H1 (cell line): Measurements from ENCODE around the gene TBC1D25. TPM values are rescaled to one million over a fixed set of nuclear protein-coding genes. Genes with fewer than 3 reads are reported as not detected.

Experiments
- CTCF ChIA-PET: fragments of 300-600 bp; sonication (Branson Sonifier 250); formaldehyde crosslinking; loops from one replicate; lab custom pipeline; 2021; ENCODE audit not compliant: partially characterized antibody; lab: Charles Lee
- POLR2A ChIA-PET: fragments of 300-600 bp; sonication (Branson Sonifier 250); formaldehyde crosslinking; loops from one replicate; lab custom pipeline; 2021; ENCODE audit warnings: inconsistent platforms; ENCODE audit not compliant: partially characterized antibody; lab: Charles Lee
- DNase-seq, 2 experiments: peaks; one replicate each; pipeline versions ENCODE4 v3.0.0 to v3.0.0-alpha.2; 2010 to 2022; ENCODE audit warnings: low spot score in 2 of 2, low read depth in 1 of 2, mixed read lengths in 1 of 2
- FAIRE-seq: peaks from 2 replicates; lab custom pipeline; 2011; peaks lifted over from hg19 to GRCh38; lab: Jason Lieb, UNC
- H2AFZ ChIP-seq: 2 replicates; pipeline ENCODE4 v1.8.1; 2012; ENCODE audit warnings: low read length, inconsistent platforms
- H2AK5ac ChIP-seq: 2 replicates; pipeline ENCODE4 v1.6.1; 2013; ENCODE audit warnings: low read depth, low read length
- H2BK120ac ChIP-seq: replicated peaks from 2 replicates; pipeline ENCODE3; 2013; ENCODE audit warnings: low read depth, low read length, inconsistent platforms
- H2BK12ac ChIP-seq: 2 replicates; pipeline ENCODE4 v1.6.1; 2013; ENCODE audit warnings: low read depth, low read length
- H2BK15ac ChIP-seq: 2 replicates; pipeline ENCODE4 v1.6.1; 2013; ENCODE audit warnings: low read length
- H2BK20ac ChIP-seq: 2 replicates; pipeline ENCODE4 v1.6.1; 2013; ENCODE audit warnings: low read length
- H2BK5ac ChIP-seq: 2 replicates; pipeline ENCODE4 v1.6.1; 2013; ENCODE audit warnings: low read depth, low read length
- H3K14ac ChIP-seq: 2 replicates; pipeline ENCODE4 v1.6.1; 2013; ENCODE audit warnings: inconsistent platforms; ENCODE audit not compliant: insufficient read length
- H3K18ac ChIP-seq: 2 replicates; pipeline ENCODE4 v1.6.1; 2013; ENCODE audit warnings: low read length; ENCODE audit errors: extremely low read depth
- H3K23ac ChIP-seq: 2 replicates; pipeline ENCODE4 v1.6.1; 2013; ENCODE audit warnings: inconsistent platforms; ENCODE audit not compliant: insufficient read length
- H3K23me2 ChIP-seq: 2 replicates; pipeline ENCODE4 v1.6.1; 2013; ENCODE audit warnings: low read depth, low read length
- H3K27ac ChIP-seq: 2 replicates; pipeline ENCODE4 v1.6.1; 2011; ENCODE audit warnings: low read depth, low read length, inconsistent platforms
- H3K27me3 ChIP-seq, 4 experiments: replicated peaks in 1 of 4; 1 replicate in 1 of 4; 2 replicates in 3 of 4; pipeline versions ENCODE4 v1.6.1 to v1.8.1; 2011 to 2013; ENCODE audit warnings: low read length in 3 of 4, mild to moderate bottlenecking in 3 of 4, inconsistent platforms in 2 of 4, mixed read lengths in 2 of 4, moderate library complexity in 1 of 4; ENCODE audit not compliant: control insufficient read depth in 3 of 4, insufficient read depth in 3 of 4; ENCODE audit errors: extremely low read depth in 1 of 4
- H3K36me3 ChIP-seq, 4 experiments: 2 replicates each; pipeline versions ENCODE4 v1.6.1 to v1.8.1; 2011 to 2013; ENCODE audit warnings: mild to moderate bottlenecking in 4 of 4, low read length in 3 of 4, moderate library complexity in 2 of 4, control low read depth in 1 of 4, inconsistent platforms in 1 of 4; ENCODE audit not compliant: insufficient read depth in 4 of 4, control insufficient read depth in 2 of 4
- H3K4ac ChIP-seq: replicated peaks from 2 replicates; pipeline ENCODE3; 2013; ENCODE audit warnings: low read length, low read depth, mixed read lengths, inconsistent platforms; ENCODE audit not compliant: insufficient read length
- H3K4me1 ChIP-seq, 4 experiments: replicated peaks in 1 of 4; 1 replicate in 1 of 4; 2 replicates in 3 of 4; pipeline versions ENCODE4 v1.6.1 to v1.8.1; 2011 to 2013; ENCODE audit warnings: low read length in 3 of 4, inconsistent platforms in 2 of 4, mixed read lengths in 1 of 4; ENCODE audit not compliant: insufficient read depth in 4 of 4, control insufficient read depth in 3 of 4
- H3K4me2 ChIP-seq, 2 experiments: 2 replicates each; pipeline versions ENCODE4 v1.6.1 to v1.8.1; 2011 to 2013; ENCODE audit warnings: low read depth in 2 of 2, low read length in 2 of 2, control low read depth in 1 of 2, inconsistent platforms in 1 of 2, mild to moderate bottlenecking in 1 of 2; ENCODE audit not compliant: insufficient read depth in 1 of 2
- H3K4me3 ChIP-seq, 4 experiments: fragments of 200-600, 300-600 bp in 1 of 4; sonication (generic), shearing (Covaris generic), sonication (Bioruptor Twin) in 1 of 4; 2 replicates each; pipeline versions ENCODE4 v1.5.1 to v1.8.1; 2011 to 2016; ENCODE audit warnings: low read length in 4 of 4, low read depth in 3 of 4, control low read depth in 2 of 4, inconsistent platforms in 2 of 4, mild to moderate bottlenecking in 2 of 4, mixed read lengths in 1 of 4, moderate library complexity in 1 of 4; ENCODE audit not compliant: insufficient read depth in 2 of 4; ENCODE audit errors: extremely low read depth in 1 of 4
- H3K56ac ChIP-seq: replicated peaks from 2 replicates; pipeline ENCODE3; 2013; ENCODE audit warnings: low read depth, mild to moderate bottlenecking, mixed read lengths, low read length, inconsistent platforms; ENCODE audit not compliant: insufficient read length
- H3K79me1 ChIP-seq: 2 replicates; pipeline ENCODE4 v1.6.1; 2013; ENCODE audit warnings: low read depth, low read length, control low read depth
- H3K79me2 ChIP-seq, 2 experiments: 2 replicates each; pipeline versions ENCODE4 v1.6.1 to v1.8.1; 2012 to 2013; ENCODE audit warnings: low read length in 2 of 2, mild to moderate bottlenecking in 2 of 2, inconsistent platforms in 1 of 2; ENCODE audit not compliant: insufficient read depth in 2 of 2, control insufficient read depth in 1 of 2
- H3K9ac ChIP-seq, 4 experiments: replicated peaks in 1 of 4; 1 replicate in 1 of 4; 2 replicates in 3 of 4; pipeline versions ENCODE4 v1.6.1 to v1.8.1; 2011 to 2013; ENCODE audit warnings: low read depth in 3 of 4, low read length in 3 of 4, control low read depth in 2 of 4, mild to moderate bottlenecking in 2 of 4, moderate library complexity in 2 of 4, inconsistent platforms in 1 of 4; ENCODE audit errors: extremely low read depth in 1 of 4
- H3K9me3 ChIP-seq, 2 experiments: 2 replicates each; pipeline versions ENCODE4 v1.6.1 to v1.8.1; 2012 to 2013; ENCODE audit warnings: mild to moderate bottlenecking in 2 of 2, moderate library complexity in 2 of 2, control low read depth in 1 of 2, inconsistent platforms in 1 of 2, low read depth in 1 of 2, low read length in 1 of 2, mixed read lengths in 1 of 2; ENCODE audit not compliant: insufficient read depth in 2 of 2
- H4K20me1 ChIP-seq, 2 experiments: replicated peaks in 1 of 2; 2 replicates each; pipeline versions ENCODE3 to v1.8.1; 2011 to 2013; ENCODE audit warnings: inconsistent platforms in 2 of 2, low read length in 2 of 2, mild to moderate bottlenecking in 1 of 2; ENCODE audit not compliant: insufficient read depth in 2 of 2, control insufficient read depth in 1 of 2
- H4K5ac ChIP-seq: 2 replicates; pipeline ENCODE4 v1.6.1; 2013; ENCODE audit warnings: low read length, low read depth, mixed read lengths, inconsistent platforms; ENCODE audit not compliant: insufficient read length
- H4K8ac ChIP-seq: 2 replicates; pipeline ENCODE4 v1.8.0; 2013; ENCODE audit warnings: mild to moderate bottlenecking, moderate library complexity, low read length, inconsistent platforms; ENCODE audit not compliant: insufficient read depth; ENCODE audit errors: extremely low read depth
- H4K91ac ChIP-seq: replicated peaks from 2 replicates; pipeline ENCODE3; 2013; ENCODE audit warnings: low read length, mixed read lengths, inconsistent platforms; ENCODE audit not compliant: insufficient read length
- CBX5 ChIP-seq: fragments of 300-800, 300-1000 bp; sonication (generic); IDR thresholded peaks from 2 replicates; pipeline ENCODE4 v1.7.1; 2016; ENCODE audit warnings: antibody characterized with exemption, low read length, low read depth
- GABPA ChIP-seq: IDR thresholded peaks from 2 replicates; pipeline ENCODE4 v1.6.1; 2011; ENCODE audit warnings: mild to moderate bottlenecking, low read length, moderate library complexity, borderline replicate concordance; ENCODE audit not compliant: insufficient read depth
- GTF2F1 ChIP-seq: IDR thresholded peaks from 2 replicates; pipeline ENCODE4 v1.6.1; 2012; ENCODE audit warnings: low read depth, low read length, improper control_type of control experiment, borderline replicate concordance
- JUN ChIP-seq: IDR thresholded peaks from 2 replicates; pipeline ENCODE4 v1.6.1; 2011; ENCODE audit warnings: low read depth, mild to moderate bottlenecking, improper control_type of control experiment, low read length
- NANOG ChIP-seq: IDR thresholded peaks from 2 replicates; pipeline ENCODE4 v1.6.1; 2011; ENCODE audit warnings: low read length, low read depth, mild to moderate bottlenecking, inconsistent platforms; ENCODE audit not compliant: insufficient read depth, poor library complexity, severe bottlenecking
- PHF8 ChIP-seq: fragments of 200-600 bp; sonication (generic); conservative IDR thresholded peaks from 2 replicates; pipeline ENCODE4 v1.7.1; 2012; ENCODE audit warnings: low read depth, mild to moderate bottlenecking, inconsistent platforms, low read length, moderate library complexity
- POLR2AphosphoS5 ChIP-seq: IDR thresholded peaks from 2 replicates; pipeline ENCODE4 v1.6.1; 2011; ENCODE audit warnings: low read depth, low read length
- RAD21 ChIP-seq, 2 experiments: IDR thresholded peaks in 1 of 2; conservative IDR thresholded peaks in 1 of 2; 2 replicates each; pipeline ENCODE4 v1.6.1; 2011; ENCODE audit warnings: low read depth in 2 of 2, low read length in 2 of 2, improper control_type of control experiment in 1 of 2, inconsistent platforms in 1 of 2, mild to moderate bottlenecking in 1 of 2, moderate library complexity in 1 of 2
- SAP30 ChIP-seq: fragments of 300-600 bp; sonication (generic); IDR thresholded peaks from 2 replicates; pipeline ENCODE4 v1.7.1; 2012; ENCODE audit warnings: low read length, moderate library complexity, mild to moderate bottlenecking, inconsistent platforms; ENCODE audit not compliant: insufficient read depth, insufficient replicate concordance
- SIN3A ChIP-seq, 2 experiments: IDR thresholded peaks in 1 of 2; conservative IDR thresholded peaks in 1 of 2; 2 replicates each; pipeline ENCODE4 v1.6.1; 2011 to 2012; ENCODE audit warnings: low read length in 2 of 2, improper control_type of control experiment in 1 of 2, low read depth in 1 of 2, mild to moderate bottlenecking in 1 of 2
- SIX5 ChIP-seq: IDR thresholded peaks from 2 replicates; pipeline ENCODE4 v1.6.1; 2011; ENCODE audit warnings: mild to moderate bottlenecking, low read depth, low read length
- SRF ChIP-seq: IDR thresholded peaks from 2 replicates; pipeline ENCODE4 v1.6.1; 2011; ENCODE audit warnings: mild to moderate bottlenecking, low read depth, low read length, moderate library complexity
- TEAD4 ChIP-seq: IDR thresholded peaks from 2 replicates; pipeline ENCODE4 v1.6.1; 2012; ENCODE audit warnings: low read depth, low read length, inconsistent platforms, mixed read lengths
- WGBS, 2 experiments: shearing (Covaris generic) in 1 of 2; methylation state at CpG; one replicate each; pipeline versions ENCODE4 v1.1.6 to v1.1.7; 2013 to 2015; ENCODE audit warnings: low lambda C conversion rate in 2 of 2, mixed read lengths in 2 of 2, inconsistent platforms in 1 of 2, low coverage in 1 of 2, missing lambda C conversion rate in 1 of 2; ENCODE audit not compliant: insufficient replicate concordance in 2 of 2, insufficient coverage in 1 of 2, insufficient read length in 1 of 2; ENCODE audit errors: extremely low coverage in 1 of 2, missing lambda C conversion rate in 1 of 2; 5-methylcytosine and 5-hydroxymethylcytosine counted together
- polyA plus RNA-seq, 7 experiments: library from polyadenylated mRNA; depleted of rRNA in 3 of 7; stranded (reverse) in 5 of 7; unstranded in 2 of 7; fragments of >200 nt in 5 of 7; fragments of 200-250 nt in 2 of 7; gene quantifications; 1 replicate in 5 of 7; 2 replicates in 1 of 7; 4 replicates in 1 of 7; pipeline versions ENCODE4 v1.2.1 to v1.2.3, GENCODE V29; 2011 to 2013; ENCODE audit warnings: missing spikeins in 2 of 7, mixed read lengths in 2 of 7
- total RNA-seq: library from RNA; stranded (reverse); fragmentation: NEBNext Ultra II Directional; extraction: Animal tissue kit (Norgen Biotek cat#: 25700); gene quantifications from 2 replicates; pipeline ENCODE4 v1.2.1, GENCODE V29; 2021

TBC1D25 gene
- total and polyA plus RNA-seq, 2 of the 8 experiments (the other 6 are each of a cell fraction or from before 2014, with no cell fraction given) = 6.5 to 6.8 TPM

DNA sequence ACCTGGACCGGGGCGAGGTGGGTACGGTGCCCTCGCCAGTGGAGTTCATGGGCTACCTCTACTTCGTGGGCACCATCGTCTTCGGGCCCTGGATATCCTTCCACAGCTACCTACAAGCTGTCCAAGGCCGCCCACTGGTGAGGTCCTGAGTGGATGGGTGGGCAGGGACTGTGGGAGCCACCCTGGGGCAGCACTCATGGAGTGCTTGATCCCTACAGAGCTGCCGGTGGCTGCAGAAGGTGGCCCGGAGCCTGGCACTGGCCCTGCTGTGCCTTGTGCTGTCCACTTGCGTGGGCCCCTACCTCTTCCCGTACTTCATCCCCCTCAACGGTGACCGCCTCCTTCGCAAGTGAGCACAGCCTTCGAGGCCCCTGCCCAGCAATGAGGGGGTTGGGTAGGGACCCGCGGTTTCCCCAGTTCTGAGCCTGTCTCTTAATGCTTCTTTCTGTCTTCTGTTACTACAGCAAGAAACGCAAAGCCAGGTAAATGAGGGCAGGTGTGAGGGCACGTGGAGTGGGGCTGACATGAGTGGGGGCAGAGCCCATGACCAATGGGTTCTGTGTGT is 27.1 kb upstream of the TBC1D25 start:
- no peak overlapping the region for H2BK5ac ChIP-seq
- no peak overlapping the region for H2BK12ac ChIP-seq
- no peak overlapping the region for H2BK120ac ChIP-seq
- WGBS, 2 experiments = 90% methylated on average over 15 of the region's 20 CpGs; no CpG with 5 or more reads in 1 of the 2 experiments
- H2BK20ac ChIP-seq = no peak overlapping the region
- no peaks in the 10 kb centered on the region; a peak in 2 of 7 replicates for H3K27me3 ChIP-seq
- FAIRE-seq = no peak
- H3K79me2 ChIP-seq = no peaks in the 10 kb centered on the region
- H3K18ac ChIP-seq = no peak overlapping the region
- H3K23ac ChIP-seq = no peak overlapping the region
- H3K4me3 ChIP-seq = no peak overlapping the region
- H4K8ac ChIP-seq = no peak overlapping the region; the same call in 1 of the 2 replicates
- H3K9ac ChIP-seq = no peak overlapping the region
- H3K4ac ChIP-seq = no peak overlapping the region
- H4K91ac ChIP-seq = no peak overlapping the region
- no peaks in the 10 kb centered on the region for H3K9me3 ChIP-seq
- H3K4me1 ChIP-seq = peaks cover 0 to 5% (median 2%) of the 10 kb centered on the region in 4 experiments; a peak in 4 of 7 replicates
- H3K14ac ChIP-seq = no peak overlapping the region
- no peak overlapping the region for H3K56ac ChIP-seq
- H3K79me1 ChIP-seq = no peaks in the 10 kb centered on the region
- H3K27ac ChIP-seq = no peak overlapping the region
- no peak overlapping the region for H2AFZ ChIP-seq
- DNase-seq = no peak
- H3K36me3 ChIP-seq = peaks cover 0 to 2% (median 0%) of the 10 kb centered on the region in 4 experiments; a peak in 3 of 8 replicates
- H3K23me2 ChIP-seq = no peaks in the 10 kb centered on the region; the same call in 1 of the 2 replicates
- no peak overlapping the region for H3K4me2 ChIP-seq
- no peak overlapping the region for H4K5ac ChIP-seq
- ChIA-PET POLR2A (no interaction called here), CTCF (no interaction called here)
- H2AK5ac ChIP-seq = no peak overlapping the region
- no peak overlapping the region for H2BK15ac ChIP-seq
- H4K20me1 ChIP-seq = no peaks in the 10 kb centered on the region
- TF ChIP-seq POLR2AphosphoS5 = no peak
- no peak for TF ChIP-seq SRF
- no peak for TF ChIP-seq RAD21 (IDR thresholded peaks at IDR 0.05 in 1 of 2, conservative IDR thresholded peaks at IDR 0.05 in 1 of 2; ENCODE audit: low read depth in 2 of 2, low read length in 2 of 2)
- no peak for TF ChIP-seq JUN
- TF ChIP-seq NANOG = no peak
- no peak for TF ChIP-seq GTF2F1
- no peak for TF ChIP-seq SAP30
- TF ChIP-seq SIX5 = no peak
- no peak for TF ChIP-seq SIN3A (conservative IDR thresholded peaks at IDR 0.05 in 1 of 2, IDR thresholded peaks at IDR 0.05 in 1 of 2; ENCODE audit: low read depth in 1 of 2, low read length in 2 of 2)
- TF ChIP-seq GABPA = no peak
- TF ChIP-seq PHF8 = no peak
- TF ChIP-seq TEAD4 = no peak
- no peak for TF ChIP-seq CBX5
